ENCODE measurements around the gene DCTPP1. TPM values are rescaled to one million over a fixed set of nuclear protein-coding genes. Genes with fewer than 3 reads are reported as not detected.
A peak's percentile ranks its signal among the peaks of the same experiment; 100 is the strongest.

DCTPP1 gene
- 105 and 122 TPM in 2 replicates for polyA plus RNA-seq (2011; rRNA removed)
- 179 and 200 TPM in 2 replicates for polyA plus RNA-seq (2012; cell fraction: cytosol; rRNA removed)
- 106 and 110 TPM in 2 replicates for polyA plus RNA-seq (2012; cell fraction: nucleus; rRNA removed)
- 114 to 121 TPM (median 120 TPM) in 3 replicates for polyA plus RNA-seq (2017; fragmentation: RNase III; extraction: RNeasy Plus Mini Kit Qiagen cat#74134 plus additional on column Dnase treatment)
- polyA minus RNA-seq (2011; rRNA and poly(A)+ RNA removed) = 36.0 and 47.7 TPM in 2 replicates

DNA sequence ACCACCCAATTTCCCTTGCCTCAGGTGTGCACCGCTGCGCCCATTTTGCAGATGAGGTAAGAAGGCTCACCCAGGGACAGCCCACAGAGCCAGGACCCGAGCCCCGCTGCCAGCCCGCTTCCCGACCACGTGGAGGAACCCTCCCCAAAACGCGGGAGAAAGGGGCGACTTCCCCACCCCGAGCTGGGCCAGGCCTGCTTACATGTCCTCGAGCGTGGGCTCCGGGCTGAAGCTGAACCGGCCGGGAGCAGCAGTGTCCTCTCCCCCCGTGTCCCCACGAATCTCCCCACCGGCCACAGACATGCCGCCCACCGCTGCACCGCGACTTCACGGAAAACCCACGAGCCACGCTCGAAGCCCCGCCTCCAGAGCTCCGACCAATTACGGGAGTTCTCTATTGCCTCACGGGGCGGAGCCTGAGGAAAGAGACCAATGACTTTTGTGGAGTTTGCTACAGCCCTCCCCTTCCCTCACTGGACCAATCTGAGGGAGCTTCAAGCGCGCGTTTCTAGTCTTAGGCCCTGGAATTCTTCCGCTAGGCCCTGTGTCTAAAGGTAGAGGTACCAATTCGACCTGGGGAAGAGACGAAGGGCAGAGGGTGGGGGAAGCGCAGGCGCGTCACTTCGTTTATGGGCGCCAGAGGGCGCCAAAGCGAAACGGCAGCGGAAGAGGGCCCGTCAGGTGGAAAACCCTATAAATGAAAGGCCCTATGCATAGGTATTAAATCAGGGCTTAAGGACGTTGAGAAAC is at the start of gene DCTPP1:
Gene DCTPP1, minus strand, starts transcription at position 353 of the 750 bp plus-strand sequence. Its CDS starts 50 bp downstream, at position 303.
- DNase-seq (ENCODE audit: low read depth in 1 of 2, low spot score in 1 of 2) (peak; percentile 98 to 100), ATAC-seq (peak; percentile 99), FAIRE-seq (no peak)
- peaks cover 12% of the 10 kb centered on the region for H3K4me1 ChIP-seq
- H3K4me2 ChIP-seq = peak within 1 kb of the TSS; percentile 75
- no peaks in the 10 kb centered on the region for H3K9me3 ChIP-seq
- POLR2A ChIA-PET = interaction anchor here (0.9 to 2.1 kb wide), 14 partner anchors 12 to 221 kb away, joined by 3 to 23 read pairs (median 8); partner anchors contain the start of genes PRR14, SEPHS2, ZNF689 and ZNF747
- CTCF ChIA-PET = interaction anchor here (0.5 to 5.3 kb wide), 73 partner anchors 10 to 760 kb away, joined by 3 to 68 read pairs (median 5); partner anchors contain the start of genes GDPD3, SEPHS2, TBC1D10B and TBX6
- peak within 1 kb of the TSS; percentile 70 for H3K4me3 ChIP-seq
- TF ChIP-seq CTCF (IDR thresholded peaks at IDR 0.05) (peak; percentile 95), SREBF2 (IDR thresholded peaks at IDR 0.05) (no peak), RAD21 (conservative IDR thresholded peaks at IDR 0.05 in 1 of 2, IDR thresholded peaks at IDR 0.05 in 1 of 2) (peak; percentile 73 to 91), TP53 (CRISPR knock-in tag; IDR thresholded peaks at IDR 0.05) (0 out of 2 replicates have a peak, but pooled peaks have one; percentile 28), ZFP36 (IDR thresholded peaks at IDR 0.05; ENCODE audit: borderline replicate concordance, partially characterized antibody) (no peak), JUN (IDR thresholded peaks at IDR 0.05) (peak in 1 of 2 experiments; percentile 64; a peak in 3 of 5 replicates), KDM1A (IDR thresholded peaks at IDR 0.05; ENCODE audit: low read depth) (peak; percentile 80), POLR2A (IDR thresholded peaks at IDR 0.05; ENCODE audit: low read length) (peak; percentile 48; the same call in 1 of the 2 replicates), ESRRA (IDR thresholded peaks at IDR 0.05; ENCODE audit: borderline replicate concordance, low read length) (peak; percentile 89), HOXB5 (CRISPR knock-in tag; IDR thresholded peaks at IDR 0.05) (peak; percentile 63; the same call in 1 of the 2 replicates), SMC3 (IDR thresholded peaks at IDR 0.05) (peak; percentile 93), HOXB13 (CRISPR knock-in tag; IDR thresholded peaks at IDR 0.05; ENCODE audit: low read depth) (no peak), MAX (IDR thresholded peaks at IDR 0.05) (peak; percentile 97), FOSL2 (IDR thresholded peaks at IDR 0.05) (no peak), FOSL2 (CRISPR knock-in tag; IDR thresholded peaks at IDR 0.05) (no peak), ZC3H11A (IDR thresholded peaks at IDR 0.05) (no peak), PHF8 (IDR thresholded peaks at IDR 0.05; ENCODE audit: borderline replicate concordance, low read depth) (peak; percentile 85), RFX5 (IDR thresholded peaks at IDR 0.05) (peak; percentile 62), KDM5A (IDR thresholded peaks at IDR 0.05) (no peak; the same call in 1 of the 2 replicates), CEBPB (IDR thresholded peaks at IDR 0.05) (peak in 1 of 2 experiments; percentile 50; a peak in 1 of 4 replicates), HDAC2 (IDR thresholded peaks at IDR 0.05) (peak; percentile 53; the same call in 1 of the 2 replicates)
- TF ChIP-seq, protein P1, sequence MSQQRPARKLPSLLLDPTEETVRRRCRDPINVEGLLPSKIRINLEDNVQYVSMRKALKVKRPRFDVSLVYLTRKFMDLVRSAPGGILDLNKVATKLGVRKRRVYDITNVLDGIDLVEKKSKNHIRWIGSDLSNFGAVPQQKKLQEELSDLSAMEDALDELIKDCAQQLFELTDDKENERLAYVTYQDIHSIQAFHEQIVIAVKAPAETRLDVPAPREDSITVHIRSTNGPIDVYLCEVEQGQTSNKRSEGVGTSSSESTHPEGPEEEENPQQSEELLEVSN (IDR thresholded peaks at IDR 0.05; ENCODE audit: borderline replicate concordance, low read depth) = peak; percentile 89
- TF ChIP-seq, protein P2, sequence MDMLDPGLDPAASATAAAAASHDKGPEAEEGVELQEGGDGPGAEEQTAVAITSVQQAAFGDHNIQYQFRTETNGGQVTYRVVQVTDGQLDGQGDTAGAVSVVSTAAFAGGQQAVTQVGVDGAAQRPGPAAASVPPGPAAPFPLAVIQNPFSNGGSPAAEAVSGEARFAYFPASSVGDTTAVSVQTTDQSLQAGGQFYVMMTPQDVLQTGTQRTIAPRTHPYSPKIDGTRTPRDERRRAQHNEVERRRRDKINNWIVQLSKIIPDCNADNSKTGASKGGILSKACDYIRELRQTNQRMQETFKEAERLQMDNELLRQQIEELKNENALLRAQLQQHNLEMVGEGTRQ (IDR thresholded peaks at IDR 0.05) = no peak; the same call in 1 of the 2 replicates
- TF ChIP-seq, protein P3, sequence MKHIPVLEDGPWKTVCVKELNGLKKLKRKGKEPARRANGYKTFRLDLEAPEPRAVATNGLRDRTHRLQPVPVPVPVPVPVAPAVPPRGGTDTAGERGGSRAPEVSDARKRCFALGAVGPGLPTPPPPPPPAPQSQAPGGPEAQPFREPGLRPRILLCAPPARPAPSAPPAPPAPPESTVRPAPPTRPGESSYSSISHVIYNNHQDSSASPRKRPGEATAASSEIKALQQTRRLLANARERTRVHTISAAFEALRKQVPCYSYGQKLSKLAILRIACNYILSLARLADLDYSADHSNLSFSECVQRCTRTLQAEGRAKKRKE (CRISPR knock-in tag; IDR thresholded peaks at IDR 0.05; ENCODE audit: low read depth) = no peak
- TF ChIP-seq, protein P4, sequence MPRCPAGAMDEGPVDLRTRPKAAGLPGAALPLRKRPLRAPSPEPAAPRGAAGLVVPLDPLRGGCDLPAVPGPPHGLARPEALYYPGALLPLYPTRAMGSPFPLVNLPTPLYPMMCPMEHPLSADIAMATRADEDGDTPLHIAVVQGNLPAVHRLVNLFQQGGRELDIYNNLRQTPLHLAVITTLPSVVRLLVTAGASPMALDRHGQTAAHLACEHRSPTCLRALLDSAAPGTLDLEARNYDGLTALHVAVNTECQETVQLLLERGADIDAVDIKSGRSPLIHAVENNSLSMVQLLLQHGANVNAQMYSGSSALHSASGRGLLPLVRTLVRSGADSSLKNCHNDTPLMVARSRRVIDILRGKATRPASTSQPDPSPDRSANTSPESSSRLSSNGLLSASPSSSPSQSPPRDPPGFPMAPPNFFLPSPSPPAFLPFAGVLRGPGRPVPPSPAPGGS (IDR thresholded peaks at IDR 0.05) = no peak
- under 1% methylated on average over 40 of the region's 49 CpGs for WGBS (ENCODE audit: missing lambda C conversion rate)
- H3K27ac ChIP-seq = peak within 1 kb of the TSS; percentile 77 to 89

Data from A549 (cell line).